HG03457 (cell line): ENCODE measurements around the gene GRIK5.

ENCODE experiments used
- ATAC-seq: cut with Tn5 transposase; IDR thresholded peaks from one replicate; pipeline ENCODE4 v1.9.1; 2021; ENCODE audit warnings: moderate number of reproducible peaks; ENCODE audit not compliant: unreplicated experiment

The GRIK5 gene

GRCh38 chr19:42096255-42096837 lies 26.3 kb upstream of the GRIK5 start:
- no peak for ATAC-seq

GRCh38 chr19:42095814-42096230 lies 25.8 kb upstream of the GRIK5 start:
- ATAC-seq, result no peak

GRCh38 chr19:42095142-42095813 lies 25.3 kb upstream of the GRIK5 start:
- ATAC-seq, result no peak

- ATAC-seq, result no peak
These were observed 23.9 kb upstream of the GRIK5 start for GRCh38 chr19:42093926-42094325.

GRCh38 chr19:42093505-42093904 lies 23.5 kb upstream of the GRIK5 start:
- ATAC-seq, result no peak

- ATAC-seq, result no peak
These were observed 22.3 kb upstream of the GRIK5 start for GRCh38 chr19:42092350-42092749.

- ATAC-seq, result no peak
These were observed 21.7 kb upstream of the GRIK5 start for GRCh38 chr19:42091742-42092141.

- no peak for ATAC-seq
These were observed 21.3 kb upstream of the GRIK5 start for GRCh38 chr19:42091300-42091699.

GRCh38 chr19:42090672-42091071 lies 20.7 kb upstream of the GRIK5 start:
- ATAC-seq, result no peak

GRCh38 chr19:42089772-42090171 lies 19.8 kb upstream of the GRIK5 start:
- no peak for ATAC-seq

GRCh38 chr19:42089191-42089750 lies 19.3 kb upstream of the GRIK5 start:
- ATAC-seq, result no peak

- no peak for ATAC-seq
These were observed 18.6 kb upstream of the GRIK5 start for GRCh38 chr19:42088471-42089190.

- no peak for ATAC-seq
These were observed 17.0 kb upstream of the GRIK5 start for GRCh38 chr19:42086770-42087550.

- ATAC-seq, result no peak
These were observed 16.3 kb upstream of the GRIK5 start for GRCh38 chr19:42086188-42086736.

GRCh38 chr19:42083537-42083936 lies 13.5 kb upstream of the GRIK5 start:
- no peak for ATAC-seq

GRCh38 chr19:42081584-42082203 lies 11.7 kb upstream of the GRIK5 start:
- no peak for ATAC-seq

GRCh38 chr19:42080764-42081375 lies 10.9 kb upstream of the GRIK5 start:
- no peak for ATAC-seq

GRCh38 chr19:42079886-42080763 lies 10.1 kb upstream of the GRIK5 start:
- ATAC-seq, result no peak

- ATAC-seq, result no peak
These were observed 9.3 kb upstream of the GRIK5 start for GRCh38 chr19:42079276-42079669.
